GM12864 (cell line): ENCODE results near the gene YOD1.

ENCODE experiments used
- DNase-seq: peaks from one replicate; pipeline ENCODE4 v3.0.0-alpha.2; 2011; ENCODE audit warnings: low read depth
- H3K4me3 ChIP-seq: 2 replicates; pipeline ENCODE4 v1.5.1; 2011; ENCODE audit warnings: mild to moderate bottlenecking, low read depth, low read length, control low read depth
- TF ChIP-seq, protein P1 (sequence below): IDR thresholded peaks from 2 replicates; pipeline ENCODE4 v1.5.1; 2011; ENCODE audit warnings: low read depth, mild to moderate bottlenecking, moderate library complexity, low read length, control low read depth, inconsistent platforms; ENCODE audit errors: missing control alignments

Gene YOD1

DNA sequence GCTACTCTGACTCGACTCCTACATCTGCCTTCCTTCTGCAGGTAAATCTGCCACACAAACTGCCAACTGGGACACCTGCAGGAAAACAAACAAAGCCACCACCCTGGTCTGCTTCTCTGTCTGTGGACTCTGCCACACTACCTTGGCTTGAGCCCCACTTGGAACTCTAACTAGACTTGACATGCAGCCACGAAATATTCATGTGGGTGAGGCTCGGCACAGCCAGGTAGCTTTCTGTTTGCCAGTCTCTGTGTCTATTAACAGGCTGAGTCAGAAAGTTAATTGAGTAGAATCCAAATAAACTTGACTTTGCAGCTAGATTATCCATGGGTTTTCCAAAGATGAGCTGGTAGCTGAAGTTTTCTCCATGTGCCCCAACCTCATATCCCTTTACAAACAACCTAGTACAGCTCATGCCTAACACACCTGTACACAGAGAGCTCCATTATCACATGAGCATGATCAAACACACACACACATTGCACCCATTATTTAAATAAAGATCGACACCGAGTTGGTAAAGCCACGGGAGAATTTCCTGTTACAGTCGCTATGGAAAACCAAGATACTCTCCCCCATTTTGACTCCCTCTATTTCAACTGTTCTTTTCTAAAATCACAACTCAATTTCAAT lies 19.3 kb downstream of the YOD1 start:
- H3K4me3 ChIP-seq = no peak overlapping the region
- no peak for DNase-seq

DNA sequence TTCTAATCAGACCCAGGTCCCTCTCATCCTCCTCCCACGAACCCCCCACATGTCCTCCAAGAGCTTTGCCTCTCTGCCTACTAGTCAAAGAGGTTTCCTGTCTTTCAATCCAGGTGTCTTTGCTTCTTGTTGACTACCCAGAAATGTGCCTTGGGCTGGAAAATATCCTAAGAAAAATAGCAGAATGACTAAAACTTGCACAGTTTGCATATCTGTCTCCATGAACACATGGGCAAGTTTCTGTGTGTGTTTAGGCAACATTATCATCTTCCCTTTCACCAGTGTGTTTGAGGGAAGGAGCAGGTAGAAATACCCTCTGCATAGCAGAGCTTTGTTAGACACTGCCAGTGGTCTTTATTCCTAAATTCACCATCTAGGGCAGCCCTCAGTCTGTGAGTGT lies 20.0 kb downstream of the YOD1 start:
- no peak overlapping the region for H3K4me3 ChIP-seq
- TF ChIP-seq, protein P1, sequence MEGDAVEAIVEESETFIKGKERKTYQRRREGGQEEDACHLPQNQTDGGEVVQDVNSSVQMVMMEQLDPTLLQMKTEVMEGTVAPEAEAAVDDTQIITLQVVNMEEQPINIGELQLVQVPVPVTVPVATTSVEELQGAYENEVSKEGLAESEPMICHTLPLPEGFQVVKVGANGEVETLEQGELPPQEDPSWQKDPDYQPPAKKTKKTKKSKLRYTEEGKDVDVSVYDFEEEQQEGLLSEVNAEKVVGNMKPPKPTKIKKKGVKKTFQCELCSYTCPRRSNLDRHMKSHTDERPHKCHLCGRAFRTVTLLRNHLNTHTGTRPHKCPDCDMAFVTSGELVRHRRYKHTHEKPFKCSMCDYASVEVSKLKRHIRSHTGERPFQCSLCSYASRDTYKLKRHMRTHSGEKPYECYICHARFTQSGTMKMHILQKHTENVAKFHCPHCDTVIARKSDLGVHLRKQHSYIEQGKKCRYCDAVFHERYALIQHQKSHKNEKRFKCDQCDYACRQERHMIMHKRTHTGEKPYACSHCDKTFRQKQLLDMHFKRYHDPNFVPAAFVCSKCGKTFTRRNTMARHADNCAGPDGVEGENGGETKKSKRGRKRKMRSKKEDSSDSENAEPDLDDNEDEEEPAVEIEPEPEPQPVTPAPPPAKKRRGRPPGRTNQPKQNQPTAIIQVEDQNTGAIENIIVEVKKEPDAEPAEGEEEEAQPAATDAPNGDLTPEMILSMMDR = no peak
- DNase-seq = no peak

More for the DNA sequence above, 19.3 kb downstream of the YOD1 start:
- TF ChIP-seq, protein P1 = no peak

DNA sequence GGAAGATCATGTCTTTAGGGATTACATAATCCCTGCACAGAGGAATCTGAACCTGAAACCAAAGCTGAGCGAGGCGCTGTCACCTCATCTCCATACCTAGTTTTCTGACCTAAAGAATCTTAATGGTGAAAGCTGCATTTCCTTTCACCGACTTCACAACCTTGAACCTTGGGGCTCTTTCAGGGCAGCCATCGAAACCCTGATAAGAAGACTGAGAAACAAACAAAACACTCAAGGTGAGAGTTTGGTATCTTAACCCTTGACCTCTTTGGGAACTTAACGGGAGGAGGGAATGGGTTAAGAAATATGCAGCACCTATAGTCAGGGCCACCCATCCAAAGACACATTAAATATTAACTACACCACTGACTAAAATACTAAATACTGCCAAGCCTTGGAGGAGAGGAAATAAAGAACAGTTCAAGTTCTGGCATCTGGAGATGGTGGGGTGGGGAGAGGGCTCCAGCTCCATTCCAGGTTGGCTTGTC lies 20.4 kb downstream of the YOD1 start:
- no peak for DNase-seq
- TF ChIP-seq, protein P1 = no peak
- no peak overlapping the region for H3K4me3 ChIP-seq

DNA sequence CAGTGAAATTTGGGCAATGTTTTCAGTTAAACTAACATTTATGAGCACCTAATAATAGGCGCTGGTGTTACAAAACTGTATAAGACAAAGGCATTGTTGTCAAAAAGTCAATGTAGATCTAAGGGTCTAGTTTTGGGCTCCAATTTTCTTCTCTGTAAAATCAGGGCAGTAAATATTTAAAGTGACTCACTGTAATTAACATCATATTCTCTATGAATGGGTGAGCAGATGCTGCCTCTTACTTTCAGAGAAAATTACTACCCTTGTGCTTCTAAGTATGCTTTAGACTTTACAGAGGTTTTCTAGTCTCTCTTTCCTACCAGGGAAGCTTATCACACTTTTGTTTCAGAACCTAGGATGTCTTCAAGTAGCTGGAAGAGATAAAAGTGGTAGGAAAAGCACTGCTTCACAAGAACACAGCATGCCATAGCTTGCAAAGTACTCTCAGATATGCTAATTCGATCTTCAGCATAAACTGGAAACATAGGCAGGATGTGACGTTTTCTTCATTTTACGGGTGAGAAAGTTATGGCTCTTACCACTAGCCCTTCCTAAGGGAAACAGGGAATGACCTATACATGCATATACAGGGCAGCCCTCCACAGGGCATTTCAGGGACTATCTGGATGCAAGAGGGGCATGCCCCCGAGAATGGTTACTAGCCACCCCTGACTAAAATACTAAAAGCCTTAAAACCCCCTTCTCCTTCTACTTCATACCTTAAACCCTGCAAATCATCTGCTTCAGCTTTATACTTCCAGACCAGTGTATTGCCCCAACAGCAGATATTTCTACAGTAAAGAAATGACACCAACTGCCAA lies 21.1 kb downstream of the YOD1 start:
- no peak overlapping the region for H3K4me3 ChIP-seq
- TF ChIP-seq, protein P1 = no peak
- no peak for DNase-seq

DNA sequence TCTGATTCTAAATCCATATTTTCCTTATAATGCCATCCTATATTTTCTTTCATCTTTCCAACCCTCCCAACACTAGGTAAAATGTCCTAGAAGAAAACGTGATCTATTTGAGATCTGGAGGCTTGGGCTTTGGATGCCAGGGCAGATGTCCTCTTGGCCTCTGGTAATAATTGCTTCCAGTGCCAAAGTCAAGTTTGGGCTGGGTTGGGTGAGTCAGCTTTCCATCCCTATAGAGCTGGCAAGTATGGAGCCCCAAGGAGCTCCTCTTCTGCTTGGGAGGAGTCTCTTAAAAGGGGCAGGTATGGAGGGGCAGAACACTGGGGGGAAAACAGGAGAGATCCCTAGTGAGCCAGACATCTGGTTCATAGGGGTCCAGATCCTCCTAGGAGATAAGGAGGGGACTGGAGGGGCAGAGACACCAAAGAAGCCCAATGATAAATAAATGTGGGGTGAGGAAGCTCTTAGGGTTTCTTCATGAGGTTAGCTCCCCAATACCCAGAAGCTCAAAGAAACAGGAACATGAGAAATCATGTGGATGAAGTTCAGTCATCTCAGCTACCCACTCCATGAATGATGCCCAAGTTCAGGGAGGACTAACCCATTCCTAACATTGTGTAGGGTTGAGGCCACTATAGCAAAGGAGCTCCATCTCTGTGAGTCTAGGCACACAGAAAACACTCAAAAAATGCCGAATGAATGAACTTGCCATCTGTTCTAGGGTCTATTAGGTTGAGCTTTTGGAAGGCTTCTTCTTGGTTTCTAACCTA lies 21.9 kb downstream of the YOD1 start:
- TF ChIP-seq, protein P1 = no peak
- no peak for DNase-seq
- no peak overlapping the region for H3K4me3 ChIP-seq

DNA sequence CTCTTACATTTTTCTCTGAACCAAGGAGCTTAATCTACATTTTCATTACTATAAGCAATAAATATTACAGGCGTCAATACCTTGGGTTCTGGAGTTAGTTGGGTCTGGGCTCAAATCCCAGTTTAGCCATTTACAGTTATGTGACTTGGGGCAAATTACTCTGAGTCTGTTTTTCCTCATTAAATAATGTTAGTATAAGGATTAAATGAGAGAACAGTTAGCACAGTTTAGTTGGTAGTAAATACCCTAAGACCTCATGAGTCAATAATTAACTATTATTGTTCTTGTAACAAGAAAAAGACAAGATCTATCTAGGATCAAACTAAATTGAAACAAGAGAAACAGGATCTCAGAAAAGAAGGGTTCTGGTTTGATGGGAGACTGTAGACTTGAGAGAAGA lies 23.1 kb downstream of the YOD1 start:
- TF ChIP-seq, protein P1 = no peak
- H3K4me3 ChIP-seq = no peak overlapping the region
- no peak for DNase-seq
